Heart left ventricle (tissue), 13 donors: ENCODE data around the gene POP5.

Experiments used
- POLR2A ChIP-seq, 2 donors: fragments of 450-650 bp; IDR thresholded peaks; one replicate each; pipeline ENCODE4 v1.6.1; 2017; ENCODE audit warnings: antibody characterized with exemption in 2 of 2, mild to moderate bottlenecking in 2 of 2, moderate library complexity in 2 of 2
- TF ChIP-seq, protein P1 (sequence below), 12 donors: fragments of 200-600 bp; sonication (generic) in 4 of 12; IDR thresholded peaks; one replicate each; pipeline versions ENCODE4 v1.5.0 to v1.8.0; 2018 to 2022; ENCODE audit warnings: antibody characterized with exemption in 12 of 12, mild to moderate bottlenecking in 5 of 12
- donor health status: ischemic (EF 13 %, LVEDD 7.1; RV severe dilation, severe dysfunction).
- donor health status: DM: no; HTN: yes; CAD: no.
- donor health status: DM: no; HTN: no; CAD: no.
- donor health status: ischemic (EF 25% LVEDD 6.9; RV normal size, moderate dysfunction).
- donor health status: ischemic (EF 25% LVEDD 5.7; RV mildly dilated, moderate dysfunction).
- donor health status: ischemic (EF 35%, LVEDD 5.7; RV mildly dilated, moderate dysfunction).
- donor health status: nonischemic (EF 11% LVEDD 7.7; RV severe dilation, severe dysfunction).
- donor health status: DM: yes; HTN: yes; CAD: no.
- donor health status: PGD.
- donor health status: ischemic (EF 29% LVEDD 5.4; RV normal size, mild dysfunction).
- donor health status: nonischemic (EF 23%, LVEDD 6.1; RV moderate dilation, normal function).

DNA sequence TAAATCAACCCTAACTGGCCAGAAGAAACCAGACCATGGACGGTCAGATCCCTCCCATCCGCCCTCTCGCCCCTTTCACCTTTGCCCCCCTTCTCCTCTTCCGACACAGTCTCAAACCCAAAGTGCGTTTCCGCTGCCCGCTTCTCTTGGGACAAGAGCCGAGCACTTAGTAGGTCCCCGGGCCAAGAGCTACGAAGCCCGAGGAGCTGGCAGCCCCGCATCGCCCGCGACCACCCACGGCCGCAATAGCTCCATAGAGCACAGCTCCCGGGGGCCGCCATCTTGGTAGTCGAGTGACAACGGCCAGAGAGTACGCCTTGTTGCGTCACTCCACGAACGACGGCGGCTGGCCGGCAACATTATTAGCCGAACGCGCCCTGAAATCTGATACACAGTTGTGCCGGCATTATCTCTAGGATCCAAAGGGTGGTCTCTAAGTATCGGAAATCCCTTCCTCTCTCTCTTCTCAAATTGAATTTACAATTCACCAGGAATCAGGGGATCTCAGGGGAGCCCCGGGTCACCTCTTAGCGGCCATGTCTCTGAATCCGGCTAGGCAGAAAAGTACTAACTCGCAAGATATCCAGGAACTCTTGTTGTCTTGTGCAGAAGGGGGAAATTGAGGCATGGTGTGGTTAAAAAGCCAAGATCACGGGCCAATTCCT, 52.2 kb downstream of the POP5 start, which contains the start of gene COQ5:
- TF ChIP-seq, protein P1, sequence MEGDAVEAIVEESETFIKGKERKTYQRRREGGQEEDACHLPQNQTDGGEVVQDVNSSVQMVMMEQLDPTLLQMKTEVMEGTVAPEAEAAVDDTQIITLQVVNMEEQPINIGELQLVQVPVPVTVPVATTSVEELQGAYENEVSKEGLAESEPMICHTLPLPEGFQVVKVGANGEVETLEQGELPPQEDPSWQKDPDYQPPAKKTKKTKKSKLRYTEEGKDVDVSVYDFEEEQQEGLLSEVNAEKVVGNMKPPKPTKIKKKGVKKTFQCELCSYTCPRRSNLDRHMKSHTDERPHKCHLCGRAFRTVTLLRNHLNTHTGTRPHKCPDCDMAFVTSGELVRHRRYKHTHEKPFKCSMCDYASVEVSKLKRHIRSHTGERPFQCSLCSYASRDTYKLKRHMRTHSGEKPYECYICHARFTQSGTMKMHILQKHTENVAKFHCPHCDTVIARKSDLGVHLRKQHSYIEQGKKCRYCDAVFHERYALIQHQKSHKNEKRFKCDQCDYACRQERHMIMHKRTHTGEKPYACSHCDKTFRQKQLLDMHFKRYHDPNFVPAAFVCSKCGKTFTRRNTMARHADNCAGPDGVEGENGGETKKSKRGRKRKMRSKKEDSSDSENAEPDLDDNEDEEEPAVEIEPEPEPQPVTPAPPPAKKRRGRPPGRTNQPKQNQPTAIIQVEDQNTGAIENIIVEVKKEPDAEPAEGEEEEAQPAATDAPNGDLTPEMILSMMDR (IDR thresholded peaks at IDR 0.05): no peak
- peak in 1 of 2 donors; percentile 40 for TF ChIP-seq POLR2A (IDR thresholded peaks at IDR 0.05)
